Measurements from ENCODE around the gene CEACAM7.

DNA sequence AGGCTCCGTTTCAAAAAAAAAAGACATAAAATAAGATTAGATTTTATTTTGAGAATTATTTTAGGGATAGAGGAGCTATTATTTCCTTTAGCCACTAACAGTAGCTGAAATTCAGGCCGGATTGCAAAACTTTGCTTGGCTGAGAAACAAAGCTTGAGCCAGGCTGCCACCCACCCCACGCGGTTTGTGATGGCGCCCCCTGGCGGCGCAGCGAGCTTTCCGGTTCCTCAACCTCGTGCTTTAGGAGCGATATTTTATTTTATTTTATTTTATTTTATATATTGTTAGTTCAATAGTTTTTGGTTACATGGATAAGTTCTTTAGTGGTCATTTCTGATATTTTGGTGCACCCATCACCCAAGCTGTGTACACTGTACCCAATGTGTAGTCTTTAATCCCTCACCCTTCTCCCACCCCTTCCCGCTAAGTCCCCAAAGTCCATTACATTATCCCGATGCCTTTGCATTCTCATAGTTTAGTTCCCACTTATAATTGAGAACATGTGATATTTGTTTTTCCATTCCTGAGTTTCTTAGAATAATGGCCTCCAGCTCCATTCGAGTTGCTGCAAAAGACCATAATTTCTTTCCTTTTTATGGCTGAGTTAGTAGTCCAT lies 41.4 kb downstream of the CEACAM7 start:
- TF ChIP-seq POLR2A (IDR thresholded peaks at IDR 0.05; ENCODE audit: low read length), result no peak
- TF ChIP-seq GATA1 (IDR thresholded peaks at IDR 0.05; ENCODE audit: low read depth, low read length), result no peak

Measured in erythroblast (primary cell).